Measurements from ENCODE around the gene UBTF. TPM values are rescaled to one million over a fixed set of nuclear protein-coding genes. Genes with fewer than 3 reads are reported as not detected.
A peak's percentile ranks its signal among the peaks of the same experiment; 100 is the strongest.

The UBTF gene
- total and polyA plus RNA-seq, 2 donors (not counting 1 experiment from before 2014, with no cell fraction given) = 43.1 to 179 TPM

DNA sequence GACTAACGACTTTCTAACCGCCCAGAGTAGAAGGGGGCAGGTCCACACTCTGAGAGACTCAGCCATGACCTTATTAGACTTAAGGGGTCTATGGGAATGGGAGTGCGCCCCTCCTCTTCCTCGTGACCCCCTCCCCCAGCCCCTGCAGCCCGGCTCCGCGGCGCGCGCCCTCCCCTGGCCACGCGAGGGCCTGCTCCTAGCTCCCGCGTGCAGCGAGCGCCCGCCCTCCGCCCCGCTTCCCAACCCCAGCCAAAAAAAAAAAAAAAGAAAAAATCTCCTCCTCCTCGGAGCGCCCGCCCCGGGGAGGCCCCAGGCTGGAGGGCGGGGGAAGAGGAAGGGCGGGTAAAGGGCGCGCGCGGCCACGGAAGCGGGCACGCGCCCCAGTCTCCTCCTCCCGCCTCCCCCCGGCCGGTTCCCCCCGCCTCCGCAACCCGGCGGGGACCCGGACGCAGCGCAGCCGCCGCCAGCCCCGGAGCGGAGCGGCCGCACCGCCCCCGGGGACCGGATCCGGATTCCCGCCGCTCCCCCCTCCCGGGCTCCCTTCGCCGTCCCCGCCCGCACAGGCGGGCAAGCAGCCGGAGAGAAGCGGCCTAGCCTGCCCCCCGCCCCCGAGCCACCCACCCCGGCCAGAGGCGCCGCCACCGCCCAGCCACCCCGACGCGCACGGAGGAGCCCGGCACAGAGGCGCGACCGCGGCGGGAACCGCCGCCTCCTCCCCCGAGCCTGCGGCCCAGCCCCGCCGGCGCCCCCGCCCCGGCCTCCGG, 949 bp downstream of the UBTF start:
- TF ChIP-seq EZH2 (IDR thresholded peaks at IDR 0.05; ENCODE audit: borderline replicate concordance, insufficient read depth, low read depth, low read length, poor library complexity, severe bottlenecking) = no peak
- TF ChIP-seq, protein P1, sequence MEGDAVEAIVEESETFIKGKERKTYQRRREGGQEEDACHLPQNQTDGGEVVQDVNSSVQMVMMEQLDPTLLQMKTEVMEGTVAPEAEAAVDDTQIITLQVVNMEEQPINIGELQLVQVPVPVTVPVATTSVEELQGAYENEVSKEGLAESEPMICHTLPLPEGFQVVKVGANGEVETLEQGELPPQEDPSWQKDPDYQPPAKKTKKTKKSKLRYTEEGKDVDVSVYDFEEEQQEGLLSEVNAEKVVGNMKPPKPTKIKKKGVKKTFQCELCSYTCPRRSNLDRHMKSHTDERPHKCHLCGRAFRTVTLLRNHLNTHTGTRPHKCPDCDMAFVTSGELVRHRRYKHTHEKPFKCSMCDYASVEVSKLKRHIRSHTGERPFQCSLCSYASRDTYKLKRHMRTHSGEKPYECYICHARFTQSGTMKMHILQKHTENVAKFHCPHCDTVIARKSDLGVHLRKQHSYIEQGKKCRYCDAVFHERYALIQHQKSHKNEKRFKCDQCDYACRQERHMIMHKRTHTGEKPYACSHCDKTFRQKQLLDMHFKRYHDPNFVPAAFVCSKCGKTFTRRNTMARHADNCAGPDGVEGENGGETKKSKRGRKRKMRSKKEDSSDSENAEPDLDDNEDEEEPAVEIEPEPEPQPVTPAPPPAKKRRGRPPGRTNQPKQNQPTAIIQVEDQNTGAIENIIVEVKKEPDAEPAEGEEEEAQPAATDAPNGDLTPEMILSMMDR (IDR thresholded peaks at IDR 0.05) = peak; percentile 52
- Histone ChIP-seq H3K27me3 (replicated peaks in 1 of 4; ENCODE audit: control extremely low read depth in 1 of 4, control insufficient read depth in 3 of 4, insufficient read depth in 4 of 4, low read length in 3 of 4) (no peaks in the 10 kb centered on the region), H3K79me2 (ENCODE audit: control insufficient read depth, insufficient read depth, low read length) (peaks cover 55% of the 10 kb centered on the region), H3K27ac (ENCODE audit: low read length in 2 of 2) (peak overlapping the region; percentile 88 to 89), H3K9me3 (ENCODE audit: control extremely low read depth in 1 of 3, control insufficient read depth in 2 of 3, insufficient read depth in 1 of 3, low read length in 2 of 3) (no peaks in the 10 kb centered on the region), H3K4me1 (ENCODE audit: control insufficient read depth in 2 of 2, insufficient read depth in 2 of 2, low read length in 2 of 2) (peaks cover 49 to 53% of the 10 kb centered on the region in 2 donors), H3K4me2 (replicated peaks; ENCODE audit: low read depth, low read length, poor library complexity, severe bottlenecking) (peak overlapping the region; percentile 92), H3K9ac (ENCODE audit: low read length) (peak overlapping the region; percentile 77), H4K20me1 (ENCODE audit: control insufficient read depth, insufficient read depth, low read length, poor library complexity, severe bottlenecking) (no peaks in the 10 kb centered on the region), H2AFZ (ENCODE audit: insufficient read depth, low read depth, low read length, poor library complexity, severe bottlenecking) (peak overlapping the region; percentile 50), H3K36me3 (replicated peaks in 1 of 2; ENCODE audit: control extremely low read depth in 1 of 2, control insufficient read depth in 1 of 2, extremely low read depth in 1 of 2, insufficient read depth in 2 of 2, low read length in 1 of 2) (peaks cover 2 to 25% of the 10 kb centered on the region in 2 experiments), H3K4me3 (ENCODE audit: control extremely low read depth in 1 of 5, extremely low read depth in 1 of 5, insufficient read depth in 1 of 5, low read depth in 2 of 5, low read length in 4 of 5) (peak overlapping the region; percentile 61 to 87 (median 74))
- Mint-ChIP-seq H3K27ac (peak overlapping the region; percentile 98), H3K9me3 (ENCODE audit: insufficient read depth) (no peaks in the 10 kb centered on the region), H3K27me3 (no peaks in the 10 kb centered on the region), H3K4me1 (peaks cover 56% of the 10 kb centered on the region), H3K4me3 (peak overlapping the region; percentile 84)
- POLR2A ChIA-PET = interaction anchor here (0.5 to 7.8 kb wide), 15 partner anchors 8 to 681 kb away, joined by 3 to 100 read pairs (median 5); partner anchors contain the start of genes ATXN7L3, EFTUD2, HDAC5 and SLC25A39
- CTCF ChIA-PET = interaction anchor here (0.5 to 5.5 kb wide), 13 partner anchors 7 to 136 kb away, joined by 3 to 62 read pairs (median 6); partner anchors contain the start of genes GRN and SLC25A39
- ATAC-seq (ENCODE audit: low read depth) (peak; percentile 46), DNase-seq (peak; percentile 93)
- WGBS (ENCODE audit: insufficient coverage) = under 1% methylated on average over 56 of the region's 89 CpGs
- intact Hi-C loops (cut with micrococcal nuclease) = loop anchor here (1.0 to 2.0 kb wide), 4 partner anchors 8 to 148 kb away; partner anchors contain the start of genes G6PC3, HROB and TMUB2

Data from B cell (primary cell).